K562 (cell line): ENCODE measurements around the gene PPP1R12B. TPM values are rescaled to one million over a fixed set of nuclear protein-coding genes. Genes with fewer than 3 reads are reported as not detected.
A peak's percentile ranks its signal among the peaks of the same experiment; 100 is the strongest.

Source experiments
- NCOR1 ChIP-seq: fragments of 450-650 bp; IDR thresholded peaks from 2 replicates; pipeline ENCODE4 v1.6.1; 2016; ENCODE audit warnings: mild to moderate bottlenecking, moderate library complexity
- OTX1 ChIP-seq: fragments of 450-650 bp; formaldehyde crosslinking; IDR thresholded peaks from 2 replicates; pipeline ENCODE4 v1.4.0; 2022; ENCODE audit warnings: mild to moderate bottlenecking
- POLR2H ChIP-seq: IDR thresholded peaks from 2 replicates; pipeline ENCODE4 v1.6.1; 2016; ENCODE audit warnings: missing genetic modification characterization, low read depth, mild to moderate bottlenecking, control low read depth, missing compliant biosample characterization, moderate library complexity
- ZBTB26 ChIP-seq: fragments of 450-650 bp; formaldehyde crosslinking; IDR thresholded peaks from 2 replicates; pipeline ENCODE4 v1.4.0; 2022; ENCODE audit warnings: missing genetic modification characterization
- polyA plus RNA-seq, 8 experiments: library from polyadenylated mRNA; depleted of rRNA in 4 of 8; stranded (reverse) in 5 of 8; unstranded in 3 of 8; fragments of >200 nt; fragmentation: Nextera tagmentation in 2 of 8; fragmentation: Illumina TruSeq in 1 of 8; extraction: Ambion mirVana in 2 of 8; extraction: Trizol in 1 of 8; gene quantifications; 2 replicates each; pipeline versions ENCODE4 v1.2.1 to v1.2.3, GENCODE V29; 2011 to 2014; ENCODE audit warnings: inconsistent platforms in 1 of 8, missing spikeins in 1 of 8
- total RNA-seq, 7 experiments: library from RNA; depleted of rRNA in 6 of 7; stranded (reverse); fragments of >200 nt in 6 of 7; fragmentation: Illumina TruSeq in 2 of 7; extraction: Trizol in 2 of 7; gene quantifications; 2 replicates each; pipeline versions ENCODE4 v1.2.1 to v1.2.3, GENCODE V29; 2011 to 2021; ENCODE audit warnings: low replicate concordance in 1 of 7
- TF ChIP-seq, protein P1 (sequence below), 2 experiments: fragments of 450-650 bp; formaldehyde crosslinking in 1 of 2; IDR thresholded peaks; 2 replicates each; pipeline versions ENCODE4 v1.4.0 to v1.6.1; 2014 to 2020; ENCODE audit warnings: mild to moderate bottlenecking in 2 of 2, borderline replicate concordance in 1 of 2, low read depth in 1 of 2

The PPP1R12B gene
- total and polyA plus RNA-seq, 9 of the 15 experiments (the other 6 are each of a cell fraction or from before 2014, with no cell fraction given), result 0.73 to 16.9 (median 13.6) TPM

DNA sequence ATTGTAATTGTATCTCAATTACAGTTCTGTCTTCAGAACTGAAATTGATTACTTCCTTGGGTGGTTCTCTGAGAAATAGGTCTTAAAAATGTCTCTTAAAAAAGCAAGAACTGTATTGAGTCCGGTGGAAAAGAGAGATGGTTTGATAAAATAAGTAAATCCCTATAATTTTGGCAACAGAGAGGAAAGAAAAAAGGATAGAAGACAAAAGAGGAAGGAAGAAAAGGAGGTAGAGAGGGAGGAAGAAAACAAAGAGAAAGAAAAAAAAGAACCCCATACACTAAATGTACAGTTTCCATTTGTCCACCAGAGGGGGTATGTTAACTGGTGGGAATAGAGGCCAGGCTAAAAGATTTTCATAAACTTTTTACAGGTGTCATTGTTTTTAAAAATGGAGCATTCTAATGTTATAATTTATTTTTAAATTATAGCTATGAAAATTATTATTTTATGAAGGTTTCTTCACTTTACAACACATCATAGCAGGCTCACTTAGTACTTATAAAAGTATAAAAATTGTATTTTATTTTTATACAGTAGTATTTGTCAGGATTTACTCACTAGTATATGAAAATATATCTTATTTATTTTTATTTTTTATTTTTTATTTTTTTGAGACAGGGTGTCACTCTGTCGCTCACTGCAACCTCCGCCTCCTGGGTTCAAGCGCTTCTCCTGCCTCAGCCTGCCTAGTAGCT is 4.7 kb upstream of the PPP1R12B start (continued):
- TF ChIP-seq, protein P1, sequence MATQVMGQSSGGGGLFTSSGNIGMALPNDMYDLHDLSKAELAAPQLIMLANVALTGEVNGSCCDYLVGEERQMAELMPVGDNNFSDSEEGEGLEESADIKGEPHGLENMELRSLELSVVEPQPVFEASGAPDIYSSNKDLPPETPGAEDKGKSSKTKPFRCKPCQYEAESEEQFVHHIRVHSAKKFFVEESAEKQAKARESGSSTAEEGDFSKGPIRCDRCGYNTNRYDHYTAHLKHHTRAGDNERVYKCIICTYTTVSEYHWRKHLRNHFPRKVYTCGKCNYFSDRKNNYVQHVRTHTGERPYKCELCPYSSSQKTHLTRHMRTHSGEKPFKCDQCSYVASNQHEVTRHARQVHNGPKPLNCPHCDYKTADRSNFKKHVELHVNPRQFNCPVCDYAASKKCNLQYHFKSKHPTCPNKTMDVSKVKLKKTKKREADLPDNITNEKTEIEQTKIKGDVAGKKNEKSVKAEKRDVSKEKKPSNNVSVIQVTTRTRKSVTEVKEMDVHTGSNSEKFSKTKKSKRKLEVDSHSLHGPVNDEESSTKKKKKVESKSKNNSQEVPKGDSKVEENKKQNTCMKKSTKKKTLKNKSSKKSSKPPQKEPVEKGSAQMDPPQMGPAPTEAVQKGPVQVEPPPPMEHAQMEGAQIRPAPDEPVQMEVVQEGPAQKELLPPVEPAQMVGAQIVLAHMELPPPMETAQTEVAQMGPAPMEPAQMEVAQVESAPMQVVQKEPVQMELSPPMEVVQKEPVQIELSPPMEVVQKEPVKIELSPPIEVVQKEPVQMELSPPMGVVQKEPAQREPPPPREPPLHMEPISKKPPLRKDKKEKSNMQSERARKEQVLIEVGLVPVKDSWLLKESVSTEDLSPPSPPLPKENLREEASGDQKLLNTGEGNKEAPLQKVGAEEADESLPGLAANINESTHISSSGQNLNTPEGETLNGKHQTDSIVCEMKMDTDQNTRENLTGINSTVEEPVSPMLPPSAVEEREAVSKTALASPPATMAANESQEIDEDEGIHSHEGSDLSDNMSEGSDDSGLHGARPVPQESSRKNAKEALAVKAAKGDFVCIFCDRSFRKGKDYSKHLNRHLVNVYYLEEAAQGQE (IDR thresholded peaks at IDR 0.05; ENCODE audit: borderline replicate concordance), result peak; percentile 58; the same call in 1 of the 2 replicates
- TF ChIP-seq, protein P1 (CRISPR knock-in tag; IDR thresholded peaks at IDR 0.05; ENCODE audit: low read depth), result no peak
- TF ChIP-seq POLR2H (tag) (0 out of 2 replicates have a peak, but pooled peaks have one; percentile 17), OTX1 (CRISPR knock-in tag) (peak; percentile 89; the same call in 1 of the 2 replicates), ZBTB26 (CRISPR knock-in tag) (0 out of 2 replicates have a peak, but pooled peaks have one; percentile 19), NCOR1 (peak; percentile 15; the same call in 1 of the 2 replicates)
